Measurements from ENCODE around the gene ALOX5.

The ALOX5 gene

GRCh38 chr10:45443101-45444009 is 69.3 kb downstream of the ALOX5 start:
- DNase-seq (ENCODE audit: low read depth in 2 of 2), result no peak

- no peak for DNase-seq (ENCODE audit: low read depth in 2 of 2)
These were observed 70.0 kb downstream of the ALOX5 start for GRCh38 chr10:45444022-45444421.

DNA sequence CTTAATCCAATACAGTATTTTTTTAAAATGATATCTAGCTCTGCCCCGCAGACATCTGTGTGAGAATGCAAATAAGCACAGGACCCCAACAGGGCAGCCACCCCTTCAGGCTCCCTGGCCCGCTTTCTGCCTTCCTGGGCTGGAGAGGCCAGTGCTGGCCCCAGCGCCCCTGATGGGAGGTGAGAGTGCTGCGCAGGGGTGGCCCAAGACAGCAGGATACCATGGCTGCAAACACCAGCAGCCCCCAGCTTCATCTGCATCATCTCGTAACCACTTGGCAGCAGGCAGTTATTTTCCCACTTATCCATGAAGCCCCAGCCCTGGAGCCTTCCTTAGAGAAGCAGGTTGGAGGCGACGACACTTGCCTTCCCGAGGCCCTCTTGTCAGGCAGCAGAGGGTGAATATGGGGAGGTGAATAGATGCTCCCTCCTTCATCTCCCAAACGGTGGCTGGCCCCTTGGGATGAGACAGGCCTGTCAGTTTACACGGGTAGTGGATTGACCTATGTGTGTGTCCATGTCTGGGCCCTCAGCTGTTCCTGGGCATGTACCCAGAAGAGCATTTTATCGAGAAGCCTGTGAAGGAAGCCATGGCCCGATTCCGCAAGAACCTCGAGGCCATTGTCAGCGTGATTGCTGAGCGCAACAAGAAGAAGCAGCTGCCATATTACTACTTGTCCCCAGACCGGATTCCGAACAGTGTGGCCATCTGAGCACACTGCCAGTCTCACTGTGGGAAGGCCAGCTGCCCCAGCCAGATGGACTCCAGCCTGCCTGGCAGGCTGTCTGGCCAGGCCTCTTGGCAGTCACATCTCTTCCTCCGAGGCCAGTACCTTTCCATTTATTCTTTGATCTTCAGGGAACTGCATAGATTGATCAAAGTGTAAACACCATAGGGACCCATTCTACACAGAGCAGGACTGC is 71.2 kb downstream of the ALOX5 start:
- no peak for DNase-seq (ENCODE audit: low read depth in 2 of 2)

- DNase-seq (ENCODE audit: low read depth in 2 of 2), result no peak
These were observed 72.8 kb downstream of the ALOX5 start for GRCh38 chr10:45446858-45447257.

- no peak for DNase-seq (ENCODE audit: low read depth in 2 of 2)
These were observed 73.4 kb downstream of the ALOX5 start for GRCh38 chr10:45447416-45447815.

- DNase-seq (ENCODE audit: low read depth in 2 of 2), result no peak
These were observed 76.8 kb downstream of the ALOX5 start for GRCh38 chr10:45450866-45451265.

- DNase-seq (ENCODE audit: low read depth in 2 of 2), result no peak
These were observed 77.4 kb downstream of the ALOX5 start for GRCh38 chr10:45451407-45451806.

GRCh38 chr10:45452268-45452667 is 78.3 kb downstream of the ALOX5 start:
- no peak for DNase-seq (ENCODE audit: low read depth in 2 of 2)

DNA sequence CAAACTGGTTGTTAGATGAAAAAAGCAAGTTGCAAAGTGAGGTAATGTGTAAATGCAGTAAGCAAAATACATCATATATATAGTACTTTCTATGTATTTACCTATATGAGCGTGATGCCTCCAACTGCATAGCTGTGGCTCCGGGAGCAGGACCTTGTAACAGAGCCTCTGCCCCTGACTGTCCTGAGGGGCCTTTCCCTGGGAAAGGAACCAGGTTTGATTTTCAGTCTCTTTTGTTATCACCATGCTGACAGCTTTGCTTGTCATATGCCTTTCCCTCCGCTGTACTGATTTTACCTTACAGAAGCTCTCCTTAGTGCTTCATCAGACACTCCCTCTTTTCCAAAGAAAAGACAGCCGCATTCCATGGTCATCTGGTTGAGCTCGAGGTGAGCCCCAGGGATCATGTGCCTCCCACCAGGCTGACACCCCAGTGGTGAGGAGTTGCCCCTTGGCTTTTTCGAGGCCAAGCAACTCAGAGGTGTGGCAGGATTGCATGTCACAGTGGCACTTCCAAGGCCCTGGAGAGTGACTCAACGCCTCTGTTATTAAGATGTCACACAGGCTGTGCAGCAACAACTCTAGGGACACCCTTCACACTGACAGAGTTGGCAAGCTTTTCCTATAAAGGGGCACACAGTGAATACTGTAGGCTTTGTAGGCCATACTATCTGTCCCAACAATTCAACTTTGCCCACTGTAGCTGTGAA is 78.9 kb downstream of the ALOX5 start:
- DNase-seq (ENCODE audit: low read depth in 2 of 2), result no peak

DNA sequence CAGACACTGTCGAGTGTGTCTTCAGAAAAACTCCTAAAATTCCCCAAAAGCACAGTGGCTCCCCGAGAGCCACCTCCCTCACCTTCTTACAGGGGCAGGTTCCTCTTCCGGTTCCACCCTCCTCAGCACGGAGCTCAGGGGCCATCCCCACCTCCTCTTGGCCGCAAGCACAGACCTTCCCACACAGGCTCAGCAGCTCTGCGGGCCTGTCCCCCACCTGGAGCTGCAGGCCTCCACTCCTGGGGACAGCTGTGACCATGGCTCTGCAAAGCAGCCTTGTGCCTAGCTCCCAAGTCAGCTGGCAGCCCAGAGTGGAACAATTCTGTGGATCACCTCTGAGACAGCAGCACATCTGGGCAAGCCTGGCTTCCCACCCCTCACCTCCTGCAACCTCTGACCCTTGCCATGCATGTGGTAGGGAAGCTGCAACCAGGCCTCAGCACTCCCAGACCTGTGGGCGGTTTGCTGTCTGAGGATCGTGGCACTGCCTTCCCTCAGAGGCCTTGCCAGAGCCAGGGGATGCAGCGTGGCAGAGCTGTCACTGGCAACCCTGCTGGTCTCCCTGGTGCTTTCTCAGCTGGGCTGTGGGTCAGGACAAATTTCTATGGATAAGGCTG is 79.7 kb downstream of the ALOX5 start:
- DNase-seq (ENCODE audit: low read depth in 2 of 2), result no peak

GRCh38 chr10:45454262-45454661 is 80.2 kb downstream of the ALOX5 start:
- no peak for DNase-seq (ENCODE audit: low read depth in 2 of 2)

DNA sequence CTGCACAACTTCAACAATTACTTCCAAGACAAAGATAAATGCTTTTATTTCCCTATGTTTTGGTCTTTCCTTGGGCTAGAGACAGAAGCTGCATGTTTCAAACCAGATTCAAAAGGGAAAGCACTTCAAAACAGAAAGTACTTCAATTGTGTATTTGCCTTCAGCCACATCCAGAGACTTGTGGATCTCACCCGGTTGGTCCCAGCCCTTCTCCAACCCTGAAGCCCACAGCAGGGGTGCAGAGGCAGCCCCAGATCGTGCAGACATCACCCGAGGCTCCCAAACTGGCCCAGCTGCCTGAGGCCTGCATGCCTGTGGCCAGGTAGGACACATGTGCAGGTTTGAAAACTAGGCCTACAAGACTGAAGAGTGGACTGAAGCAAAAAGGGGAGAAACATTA is 80.8 kb downstream of the ALOX5 start:
- DNase-seq (ENCODE audit: low read depth in 2 of 2), result no peak

DNA sequence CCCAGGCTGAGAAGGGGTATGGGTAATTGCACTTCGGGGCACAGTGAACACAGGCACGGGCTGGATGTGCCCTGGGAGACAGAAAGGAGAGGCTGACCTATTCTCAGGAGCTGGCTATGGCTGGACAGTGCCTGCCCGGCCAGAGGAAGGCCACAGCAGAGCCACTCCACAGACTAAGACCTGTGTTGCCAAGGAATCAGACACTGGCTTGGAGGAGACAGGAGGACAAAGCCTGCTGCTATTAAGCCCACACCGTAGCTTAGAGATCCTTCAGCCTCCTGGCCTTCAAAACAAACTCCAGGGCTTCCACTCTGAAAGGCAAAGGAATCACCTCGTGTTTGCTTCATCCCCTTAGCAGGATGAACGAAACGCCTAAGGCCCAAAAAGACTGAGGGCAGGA is 82.2 kb downstream of the ALOX5 start:
- DNase-seq (ENCODE audit: low read depth in 2 of 2), result no peak

DNA sequence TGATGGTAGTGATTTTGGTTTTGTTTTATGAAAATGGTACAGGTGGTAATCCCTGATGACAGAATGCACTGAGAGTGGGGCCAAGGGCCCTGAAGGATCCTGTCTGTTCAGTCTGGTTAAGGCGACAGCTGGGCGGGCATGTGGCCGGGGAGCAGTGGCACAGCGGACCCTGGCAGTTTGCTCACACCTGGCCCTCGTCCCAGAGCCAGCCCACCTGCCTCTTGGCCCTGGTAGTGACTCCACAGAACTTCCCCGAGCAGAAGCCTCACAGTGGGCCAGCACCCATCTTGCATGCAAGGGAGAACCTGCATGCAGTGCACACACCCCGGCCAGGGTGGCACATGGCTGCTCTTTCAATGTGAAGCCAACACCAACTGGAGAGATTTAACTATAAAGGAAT is 82.8 kb downstream of the ALOX5 start:
- no peak for DNase-seq (ENCODE audit: low read depth in 2 of 2)

DNA sequence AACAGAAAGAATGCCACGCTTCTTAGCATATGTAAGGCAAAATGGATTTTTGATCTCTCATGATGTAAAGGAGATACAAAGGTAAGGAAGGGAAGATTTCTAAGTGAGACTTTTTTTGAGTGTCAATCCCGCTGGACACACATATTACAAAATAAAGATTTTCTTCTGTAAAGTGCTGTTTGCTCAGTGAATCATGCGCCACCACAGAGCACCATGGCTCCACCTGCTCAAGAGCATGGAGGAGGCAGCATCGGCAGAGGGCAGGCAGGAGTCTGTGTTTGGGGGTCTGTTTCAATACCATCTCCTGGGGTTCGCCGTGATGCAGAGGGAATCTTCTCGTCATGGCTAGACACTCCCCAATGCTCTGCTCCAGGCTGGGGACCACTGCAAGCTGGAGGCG is 83.5 kb downstream of the ALOX5 start:
- DNase-seq (ENCODE audit: low read depth in 2 of 2), result no peak

- no peak for DNase-seq (ENCODE audit: low read depth in 2 of 2)
These were observed 86.3 kb downstream of the ALOX5 start for GRCh38 chr10:45460235-45460878.

GRCh38 chr10:45461034-45461433 is 87.0 kb downstream of the ALOX5 start:
- DNase-seq (ENCODE audit: low read depth in 2 of 2), result no peak

- no peak for DNase-seq (ENCODE audit: low read depth in 2 of 2)
These were observed 89.5 kb downstream of the ALOX5 start for GRCh38 chr10:45463244-45464116.

- peak; percentile 13 to 31 for DNase-seq (ENCODE audit: low read depth in 2 of 2)
These were observed 91.0 kb downstream of the ALOX5 start for GRCh38 chr10:45464958-45465567.

DNA sequence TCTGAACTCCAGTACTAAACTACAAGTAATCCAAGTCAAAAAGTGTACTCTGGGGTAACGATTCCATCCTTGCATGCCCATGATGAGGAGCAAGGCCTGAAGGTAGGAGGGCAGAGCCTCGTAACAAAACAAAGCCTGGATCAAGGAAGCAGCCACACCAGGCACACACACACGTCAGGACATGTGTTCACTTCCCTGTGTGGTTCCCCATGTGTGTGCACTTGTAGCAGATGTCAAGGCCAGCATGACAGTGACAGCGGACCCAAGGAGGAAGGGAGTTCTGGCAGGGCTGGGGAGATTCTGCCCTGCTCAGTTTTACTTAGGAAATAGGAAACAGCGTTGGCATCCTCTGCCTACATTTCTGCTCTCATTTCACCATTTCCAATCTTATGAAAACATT is 92.8 kb downstream of the ALOX5 start:
- DNase-seq (ENCODE audit: low read depth in 2 of 2), result no peak

All from fibroblast of skin of left biceps (primary cell).